ENCODE results near the gene PCDH10.

PCDH10 gene, protein sequence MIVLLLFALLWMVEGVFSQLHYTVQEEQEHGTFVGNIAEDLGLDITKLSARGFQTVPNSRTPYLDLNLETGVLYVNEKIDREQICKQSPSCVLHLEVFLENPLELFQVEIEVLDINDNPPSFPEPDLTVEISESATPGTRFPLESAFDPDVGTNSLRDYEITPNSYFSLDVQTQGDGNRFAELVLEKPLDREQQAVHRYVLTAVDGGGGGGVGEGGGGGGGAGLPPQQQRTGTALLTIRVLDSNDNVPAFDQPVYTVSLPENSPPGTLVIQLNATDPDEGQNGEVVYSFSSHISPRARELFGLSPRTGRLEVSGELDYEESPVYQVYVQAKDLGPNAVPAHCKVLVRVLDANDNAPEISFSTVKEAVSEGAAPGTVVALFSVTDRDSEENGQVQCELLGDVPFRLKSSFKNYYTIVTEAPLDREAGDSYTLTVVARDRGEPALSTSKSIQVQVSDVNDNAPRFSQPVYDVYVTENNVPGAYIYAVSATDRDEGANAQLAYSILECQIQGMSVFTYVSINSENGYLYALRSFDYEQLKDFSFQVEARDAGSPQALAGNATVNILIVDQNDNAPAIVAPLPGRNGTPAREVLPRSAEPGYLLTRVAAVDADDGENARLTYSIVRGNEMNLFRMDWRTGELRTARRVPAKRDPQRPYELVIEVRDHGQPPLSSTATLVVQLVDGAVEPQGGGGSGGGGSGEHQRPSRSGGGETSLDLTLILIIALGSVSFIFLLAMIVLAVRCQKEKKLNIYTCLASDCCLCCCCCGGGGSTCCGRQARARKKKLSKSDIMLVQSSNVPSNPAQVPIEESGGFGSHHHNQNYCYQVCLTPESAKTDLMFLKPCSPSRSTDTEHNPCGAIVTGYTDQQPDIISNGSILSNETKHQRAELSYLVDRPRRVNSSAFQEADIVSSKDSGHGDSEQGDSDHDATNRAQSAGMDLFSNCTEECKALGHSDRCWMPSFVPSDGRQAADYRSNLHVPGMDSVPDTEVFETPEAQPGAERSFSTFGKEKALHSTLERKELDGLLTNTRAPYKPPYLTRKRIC

DNA sequence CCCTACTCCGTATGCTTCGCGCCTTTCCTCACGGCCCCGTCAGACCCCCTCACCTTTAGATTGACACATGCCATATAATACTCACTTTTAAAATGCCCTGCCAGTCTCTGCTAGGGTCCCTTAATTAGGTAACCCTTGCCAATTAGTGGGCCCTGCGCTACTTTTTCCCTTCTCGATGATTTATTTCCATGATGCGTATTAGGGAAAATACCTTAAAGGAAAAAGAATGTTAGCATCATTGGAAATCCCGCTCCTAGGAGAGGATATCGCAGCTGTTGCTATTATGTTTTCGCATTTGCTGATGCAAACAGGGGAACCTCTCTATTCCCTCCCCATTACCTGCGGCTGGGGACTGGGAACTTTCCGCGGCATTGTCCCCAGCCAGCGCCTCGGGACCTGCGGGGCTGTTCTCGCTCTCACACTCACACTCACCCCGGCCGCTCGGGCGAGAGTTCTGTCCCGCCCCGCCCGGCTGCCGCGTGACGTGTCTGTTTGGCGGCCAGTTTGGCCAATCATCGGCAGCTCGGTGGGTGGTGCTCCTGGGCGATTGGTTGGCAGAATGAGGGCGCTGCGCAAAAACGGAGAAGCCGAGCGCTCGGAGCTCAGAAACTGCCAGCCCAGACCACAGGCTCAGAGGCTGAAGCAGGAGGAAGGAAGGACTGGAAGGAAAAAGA, at the start of gene PCDH10:
TSS of gene PCDH10 (plus strand) at position 605 of the 674 bp plus-strand sequence. CDS start 847 bp downstream, outside the sequence.
- peak in 1 of 2 donors; percentile 15 for DNase-seq (ENCODE audit: low read depth in 2 of 2)

DNA sequence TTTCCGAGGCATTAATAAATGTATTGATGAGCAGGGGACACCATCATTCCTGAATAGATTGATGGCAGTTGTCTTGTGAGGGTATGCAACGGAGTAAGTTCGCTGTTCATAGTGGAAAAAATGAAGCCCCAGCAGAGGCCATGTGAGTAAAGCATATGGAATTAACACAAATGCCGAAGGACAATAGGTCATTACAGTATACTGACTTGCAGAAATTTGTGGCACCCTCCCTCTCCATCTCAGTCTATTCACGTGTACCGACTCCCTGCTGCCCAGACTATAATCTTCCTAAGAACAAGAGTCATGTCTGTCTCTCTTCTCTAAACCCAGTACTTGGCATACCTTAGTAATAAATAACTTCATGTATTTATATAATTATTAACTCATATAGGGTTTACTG, 47.1 kb upstream of the PCDH10 start:
- DNase-seq (ENCODE audit: low read depth in 2 of 2), result no peak

DNA sequence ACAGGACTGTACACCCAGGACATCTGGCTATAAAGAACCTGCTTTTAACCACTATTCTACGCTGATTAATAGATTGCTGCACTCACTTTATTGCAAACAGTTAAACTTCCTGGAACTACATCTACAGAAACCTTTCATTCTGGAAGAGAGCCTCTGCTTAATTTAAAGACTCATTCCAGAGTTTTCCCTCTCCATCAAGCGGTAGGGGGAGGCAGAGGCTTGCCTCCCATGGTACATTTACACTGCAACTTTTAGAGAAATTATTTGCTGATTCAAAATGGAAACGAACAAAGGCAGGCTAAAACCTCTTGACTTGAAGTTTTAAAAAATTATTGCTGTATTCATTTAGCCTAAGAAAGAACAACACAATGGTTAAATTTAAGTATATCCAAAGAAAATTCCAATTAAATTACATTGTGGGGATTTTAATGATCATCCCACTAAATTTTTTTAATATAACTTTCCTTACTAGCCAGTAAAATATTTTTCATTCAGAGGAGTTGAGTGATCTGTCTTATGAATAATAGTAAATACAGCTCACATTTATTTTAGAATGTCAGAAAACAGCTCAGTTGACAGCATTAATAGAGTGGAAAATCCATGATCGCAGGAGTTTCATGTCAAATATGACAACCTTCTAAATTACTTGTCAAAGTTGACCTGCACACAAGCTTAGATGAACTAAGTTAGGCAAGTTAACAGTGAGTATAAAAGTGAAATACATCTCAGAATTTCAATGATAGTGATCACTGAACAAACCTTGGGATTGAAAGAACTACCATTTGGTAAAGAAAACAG, 46.3 kb upstream of the PCDH10 start:
- DNase-seq (ENCODE audit: low read depth in 2 of 2), result no peak

- DNase-seq (ENCODE audit: low read depth in 2 of 2), result no peak
Measured at GRCh38 chr4:133112641-133113040, 36.5 kb upstream of the PCDH10 start.

GRCh38 chr4:133124746-133125145, 24.3 kb upstream of the PCDH10 start:
- DNase-seq (ENCODE audit: low read depth in 2 of 2), result no peak

- no peak for DNase-seq (ENCODE audit: low read depth in 2 of 2)
Measured at GRCh38 chr4:133127500-133127899, 21.6 kb upstream of the PCDH10 start.

- DNase-seq (ENCODE audit: low read depth in 2 of 2), result no peak
Measured at GRCh38 chr4:133129237-133129636, 19.9 kb upstream of the PCDH10 start.

- no peak for DNase-seq (ENCODE audit: low read depth in 2 of 2)
Measured at GRCh38 chr4:133130171-133130570, 18.9 kb upstream of the PCDH10 start.

DNA sequence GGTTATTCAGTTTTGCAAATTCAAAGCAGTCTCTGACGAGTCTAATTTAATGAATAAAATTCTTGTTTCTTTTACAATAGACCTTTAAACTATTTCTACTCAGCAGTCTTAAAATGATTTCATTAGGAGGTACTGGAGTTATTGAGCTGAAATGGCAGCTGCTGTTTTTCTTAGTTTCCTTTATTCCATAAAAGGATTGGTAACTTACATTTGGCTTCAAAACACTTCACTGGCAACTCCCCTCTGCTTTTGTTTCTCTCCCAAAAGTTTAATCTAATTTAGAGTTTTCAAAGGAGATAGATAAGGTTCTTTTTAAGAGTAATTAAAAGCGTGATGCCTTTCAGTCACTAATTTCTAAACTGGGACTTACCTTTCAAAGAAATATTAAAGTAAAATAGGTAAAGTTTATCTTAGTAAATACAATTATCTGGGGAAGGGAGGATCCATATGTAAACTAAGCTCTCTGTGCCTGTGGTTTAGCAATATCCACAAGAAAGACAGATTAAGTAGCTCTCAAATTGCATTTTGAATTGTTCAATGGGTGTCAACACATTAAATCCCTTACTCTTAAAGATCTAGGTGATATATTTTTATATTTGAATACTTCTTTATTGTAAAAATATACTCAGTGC, 17.1 kb upstream of the PCDH10 start:
- DNase-seq (ENCODE audit: low read depth in 2 of 2), result no peak

- no peak for DNase-seq (ENCODE audit: low read depth in 2 of 2)
Measured at GRCh38 chr4:133136833-133137232, 12.3 kb upstream of the PCDH10 start.

GRCh38 chr4:133137571-133137970, 11.5 kb upstream of the PCDH10 start:
- no peak for DNase-seq (ENCODE audit: low read depth in 2 of 2)

- no peak for DNase-seq (ENCODE audit: low read depth in 2 of 2)
Measured at GRCh38 chr4:133143775-133144430, 5.2 kb upstream of the PCDH10 start.

GRCh38 chr4:133145241-133145640, 3.9 kb upstream of the PCDH10 start:
- no peak for DNase-seq (ENCODE audit: low read depth in 2 of 2)

DNA sequence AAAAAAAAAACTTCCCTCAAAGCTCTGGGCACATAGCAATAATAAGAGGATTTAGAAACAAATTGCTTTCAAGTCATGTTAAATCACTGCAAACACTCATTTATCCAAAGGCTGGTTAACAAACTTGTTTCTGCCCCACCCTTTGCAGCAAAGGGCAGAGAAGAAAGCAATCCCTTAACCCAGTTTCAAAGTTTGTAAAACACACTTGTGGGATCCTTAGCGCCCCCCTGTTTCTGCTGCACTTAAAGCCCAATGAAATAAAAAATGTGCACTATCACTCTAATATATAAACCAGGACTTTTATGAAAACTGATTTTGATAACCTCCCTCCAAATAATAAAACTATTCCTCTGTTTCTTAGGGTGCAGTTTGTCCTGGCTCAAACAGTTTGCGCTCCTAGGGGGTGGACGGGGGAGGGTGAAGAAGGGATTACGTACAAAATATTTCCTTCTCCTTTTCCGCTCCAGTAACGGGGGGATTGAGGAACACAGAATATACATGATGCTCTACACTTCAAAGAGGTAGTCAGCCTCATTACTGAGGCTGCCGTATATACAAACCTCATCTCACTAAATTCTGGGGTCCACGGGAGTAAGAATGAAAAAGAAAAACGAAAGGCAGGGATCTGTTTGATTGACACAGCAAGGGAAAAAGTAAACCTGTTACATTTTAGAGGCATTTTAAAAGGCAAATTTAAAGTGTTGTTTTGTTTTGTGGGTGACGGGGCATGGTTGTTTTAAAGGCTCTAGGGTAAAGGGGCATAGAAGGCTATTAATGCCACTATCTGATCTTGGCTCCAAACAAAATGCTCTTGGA, 3.1 kb upstream of the PCDH10 start:
- DNase-seq (ENCODE audit: low read depth in 2 of 2), result no peak

DNA sequence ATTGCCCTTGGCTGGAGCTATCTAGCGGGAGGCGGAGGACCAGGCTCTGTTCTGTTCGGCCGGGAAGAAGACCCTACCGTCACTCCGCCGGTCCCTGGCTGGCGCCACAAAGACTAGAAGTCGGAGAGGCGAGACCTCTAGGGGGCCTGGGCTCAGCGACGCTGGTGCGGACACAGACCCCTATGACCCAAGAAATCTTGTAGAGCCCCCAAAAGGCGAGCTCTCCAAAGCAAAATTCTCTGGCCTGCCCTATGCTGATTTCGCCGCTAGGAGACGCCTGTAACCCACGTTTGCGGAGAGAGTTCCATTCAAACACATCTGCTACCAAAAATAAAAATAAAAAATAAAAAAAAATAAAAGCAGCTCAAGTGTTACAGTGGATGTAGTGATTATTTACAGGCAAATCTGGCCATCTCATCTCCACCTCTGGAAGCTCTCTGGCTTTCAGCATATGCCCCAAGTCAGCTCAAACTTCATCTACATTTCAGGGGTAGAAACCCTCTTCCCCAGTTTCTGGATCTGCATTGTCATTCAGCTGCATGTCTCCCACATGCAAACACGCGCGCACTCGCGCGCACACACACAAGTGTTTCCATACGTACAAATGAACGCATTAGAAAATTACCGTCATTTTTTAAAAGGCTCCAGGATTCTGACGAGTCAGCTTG, 2.4 kb upstream of the PCDH10 start:
- DNase-seq (ENCODE audit: low read depth in 2 of 2), result no peak

DNA sequence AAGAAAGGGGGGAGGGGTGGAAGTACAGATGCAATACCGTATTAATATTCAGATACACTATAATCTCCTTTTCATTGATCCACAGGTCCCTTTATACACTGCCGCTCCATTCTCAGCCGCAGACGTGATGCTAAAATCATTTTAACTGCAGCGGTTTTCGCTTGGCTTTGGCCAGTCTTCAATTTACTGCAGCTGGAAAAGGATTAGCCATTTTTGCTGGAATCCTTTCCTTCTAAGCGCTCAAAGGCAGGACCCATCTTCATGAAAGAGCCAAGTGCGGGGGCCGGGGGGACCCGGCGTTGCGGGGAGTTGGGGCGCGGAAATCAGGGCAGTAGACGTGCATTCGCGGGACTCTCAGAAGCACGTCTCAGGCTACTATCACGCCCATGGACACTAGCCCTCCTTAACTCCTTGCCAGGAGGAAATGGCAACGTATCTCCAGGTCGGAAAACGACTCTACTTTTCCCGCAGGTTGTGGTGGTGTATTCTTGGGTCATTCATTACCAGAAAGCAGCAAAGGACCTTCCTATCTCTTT, 1.7 kb upstream of the PCDH10 start:
- no peak for DNase-seq (ENCODE audit: low read depth in 2 of 2)

DNA sequence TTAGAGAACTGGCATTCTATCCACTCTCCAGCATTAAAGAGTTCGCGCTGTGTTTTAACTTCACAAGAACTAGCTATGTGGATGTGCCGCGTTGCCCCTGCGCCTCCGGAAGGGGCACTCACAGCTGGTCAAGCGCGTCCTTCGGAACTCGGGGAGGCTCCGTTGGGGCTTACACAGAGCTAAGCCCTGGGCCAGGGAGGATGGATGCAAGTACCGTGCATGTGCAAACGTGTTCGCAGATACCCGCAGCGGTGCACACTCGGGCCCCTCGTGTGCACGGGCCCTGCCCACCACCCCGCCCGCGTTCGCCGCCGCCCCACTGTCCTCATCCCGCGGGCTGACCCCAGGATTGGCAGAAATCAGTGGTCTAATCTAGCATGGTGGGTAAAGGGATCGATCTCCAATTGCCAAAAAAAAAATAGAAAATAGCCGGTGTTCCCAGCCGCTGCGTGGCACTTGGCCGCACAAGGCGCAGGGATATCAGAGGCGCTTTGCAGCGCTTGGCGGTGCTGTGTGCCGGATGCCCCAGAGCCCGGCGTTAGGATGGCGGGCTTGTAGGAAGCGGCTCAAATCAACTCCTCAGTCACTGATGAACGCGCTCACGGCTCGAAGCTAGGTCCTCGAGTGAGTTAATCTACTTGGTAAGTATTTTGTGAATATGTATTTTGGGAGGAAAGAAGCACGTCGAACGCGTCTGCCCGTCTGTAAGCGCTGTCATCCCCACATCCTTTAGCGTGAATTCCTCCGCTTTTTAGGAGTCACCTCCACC, 989 bp upstream of the PCDH10 start:
- no peak for DNase-seq (ENCODE audit: low read depth in 2 of 2)

GRCh38 chr4:133149364-133149695, 236 bp downstream of the PCDH10 start:
- no peak for DNase-seq (ENCODE audit: low read depth in 2 of 2)
